Panc1 (cell line): ENCODE results near the gene UGT1A5. TPM values are rescaled to one million over a fixed set of nuclear protein-coding genes. Genes with fewer than 3 reads are reported as not detected.

ENCODE experiments used
- ATAC-seq: fragments of 200-7000 bp; cut with Tn5 transposase; 2 replicates; pipeline ENCODE4 v1.9.1; 2020; ENCODE audit warnings: mild to moderate bottlenecking, moderate library complexity
- BruUV-seq: library from RNA; stranded (reverse); fragments of 400-500 nt; replicated peaks from 2 replicates; lab custom pipeline; 2021; lab: Mats Ljungman, UMichigan
- CTCF ChIA-PET: fragments of 300-600 bp; sonication (Branson Sonifier 250); formaldehyde crosslinking; loops from one replicate; lab custom pipeline; 2022; ENCODE audit warnings: antibody characterized with exemption; lab: Charles Lee
- POLR2A ChIA-PET: fragments of 300-600 bp; sonication (Branson Sonifier 250); formaldehyde crosslinking; loops from one replicate; lab custom pipeline; 2022; ENCODE audit warnings: antibody characterized with exemption; lab: Charles Lee
- DNase-seq: peaks from one replicate; pipeline ENCODE4 v3.0.0-alpha.2; 2010; ENCODE audit warnings: low read depth, low spot score
- H3K27ac ChIP-seq: 2 replicates; pipeline ENCODE4 v1.5.1; 2011; ENCODE audit warnings: mild to moderate bottlenecking, low read length, inconsistent platforms
- H3K27me3 ChIP-seq: fragments of 200-500 bp; sonication (Bioruptor generic); 2 replicates; pipeline ENCODE4 v1.6.0; 2014; ENCODE audit warnings: low read length, inconsistent platforms; ENCODE audit not compliant: control insufficient read depth, insufficient read depth
- H3K36me3 ChIP-seq: fragments of 200-500 bp; sonication (Bioruptor generic); 2 replicates; pipeline ENCODE4 v1.5.1; 2014; ENCODE audit warnings: inconsistent platforms, mild to moderate bottlenecking, low read length, moderate library complexity; ENCODE audit not compliant: control insufficient read depth, insufficient read depth
- H3K4me1 ChIP-seq: 2 replicates; pipeline ENCODE4 v1.5.1; 2011; ENCODE audit warnings: inconsistent platforms, mild to moderate bottlenecking, low read length, moderate library complexity; ENCODE audit not compliant: control insufficient read depth, insufficient read depth
- H3K4me3 ChIP-seq, 2 experiments: 2 replicates each; pipeline ENCODE4 v1.5.1; 2011 to 2012; ENCODE audit warnings: low read depth in 2 of 2, low read length in 2 of 2, mild to moderate bottlenecking in 2 of 2, inconsistent platforms in 1 of 2, moderate library complexity in 1 of 2
- H3K9me3 ChIP-seq: fragments of 200-500 bp; sonication (Bioruptor generic); 2 replicates; pipeline ENCODE4 v1.5.1; 2014; ENCODE audit warnings: low read depth, mild to moderate bottlenecking, inconsistent platforms, low read length, moderate library complexity; ENCODE audit not compliant: control insufficient read depth, insufficient read depth
- CTCF ChIP-seq: fragments of 450-650 bp; IDR thresholded peaks from 2 replicates; pipeline ENCODE4 v1.5.1; 2017; ENCODE audit warnings: mild to moderate bottlenecking
- POLR2AphosphoS5 ChIP-seq: IDR thresholded peaks from 2 replicates; pipeline ENCODE4 v1.6.1; 2012; ENCODE audit warnings: mild to moderate bottlenecking, low read depth, low read length, moderate library complexity
- REST ChIP-seq, 2 experiments: IDR thresholded peaks; 2 replicates each; pipeline ENCODE4 v1.6.1; 2011 to 2012; ENCODE audit warnings: low read depth in 2 of 2, control low read depth in 1 of 2, low read length in 1 of 2, mild to moderate bottlenecking in 1 of 2, moderate library complexity in 1 of 2; ENCODE audit not compliant: insufficient read depth in 1 of 2
- SIN3A ChIP-seq: IDR thresholded peaks from 2 replicates; pipeline ENCODE4 v1.6.1; 2012; ENCODE audit warnings: low read depth, mild to moderate bottlenecking, low read length, moderate library complexity, borderline replicate concordance; ENCODE audit not compliant: insufficient read depth
- TCF7L2 ChIP-seq: IDR thresholded peaks from 2 replicates; pipeline ENCODE4 v1.6.1; 2011; ENCODE audit warnings: mild to moderate bottlenecking, low read depth, low read length, inconsistent platforms
- in situ Hi-C: cut with HindIII; loops from 2 replicates; pipeline ENCODE4 v1.10.0; 2016; ENCODE audit warnings: low sequenced_read_pairs, low pct_unique_long_range_greater_than_20kb
- intact Hi-C: fragments of 100-400 bp; cut with micrococcal nuclease; formaldehyde crosslinking; loops from one replicate; pipeline ENCODE4 v1.10.0; 2022; ENCODE audit not compliant: unreplicated experiment
- total RNA-seq: library from RNA; stranded (reverse); gene quantifications from one replicate; pipeline ENCODE4 v1.2.1, GENCODE V29; 2021; ENCODE audit not compliant: unreplicated experiment

Gene UGT1A5
- total RNA-seq, 1 experiment from 2014 or later, result not detected

GRCh38 chr2:233818639-233819621, 106.2 kb downstream of the UGT1A5 start:
- Histone ChIP-seq H3K4me3 (no peak overlapping the region), H3K36me3 (no peaks in the 10 kb centered on the region), H3K27ac (no peak overlapping the region), H3K4me1 (no peaks in the 10 kb centered on the region), H3K27me3 (no peaks in the 10 kb centered on the region), H3K9me3 (no peaks in the 10 kb centered on the region)
- ChIA-PET POLR2A (no interaction called here), CTCF (no interaction called here)
- intact Hi-C loops, result no loop called here
- no peak for TF ChIP-seq SIN3A
- no peak for TF ChIP-seq POLR2AphosphoS5
- TF ChIP-seq CTCF, result no peak
- no peak for TF ChIP-seq TCF7L2
- no peak for TF ChIP-seq REST (IDR thresholded peaks at IDR 0.05; ENCODE audit: insufficient read depth in 1 of 2, low read depth in 2 of 2, low read length in 1 of 2)
- in situ Hi-C loops, result no loop called here
- DNase-seq, result no peak
- no TSS peak for BruUV-seq
- ATAC-seq, result no peak

GRCh38 chr2:233819884-233820773, 107.4 kb downstream of the UGT1A5 start:
- in situ Hi-C loops, result no loop called here

More at GRCh38 chr2:233819884-233820773, 107.4 kb downstream of the UGT1A5 start:
- BruUV-seq, result no TSS peak
- no peak for TF ChIP-seq POLR2AphosphoS5
- TF ChIP-seq SIN3A, result no peak
- no peak for TF ChIP-seq REST (IDR thresholded peaks at IDR 0.05; ENCODE audit: insufficient read depth in 1 of 2, low read depth in 2 of 2, low read length in 1 of 2)
- ATAC-seq, result peak; percentile 32; the same call in 1 of the 2 replicates
- ChIA-PET POLR2A (no interaction called here), CTCF (no interaction called here)
- H3K36me3 ChIP-seq, result no peaks in the 10 kb centered on the region
- H3K4me3 ChIP-seq, result no peak overlapping the region
- no peaks in the 10 kb centered on the region for H3K27me3 ChIP-seq
- H3K9me3 ChIP-seq, result no peaks in the 10 kb centered on the region
- no peaks in the 10 kb centered on the region for H3K4me1 ChIP-seq
- no peak for DNase-seq
- intact Hi-C loops, result no loop called here
- no peak overlapping the region for H3K27ac ChIP-seq
